A673 (cell line): ENCODE measurements around the gene MAPK4. TPM values are rescaled to one million over a fixed set of nuclear protein-coding genes. Genes with fewer than 3 reads are reported as not detected.

Experiments used
- BruUV-seq: library from RNA; stranded (reverse); fragments of 400-500 nt; replicated peaks from 2 replicates; lab custom pipeline; 2021; lab: Mats Ljungman, UMichigan
- CTCF ChIA-PET: fragments of 300-600 bp; sonication (Branson Sonifier 250); formaldehyde crosslinking; loops from one replicate; lab custom pipeline; 2022; ENCODE audit warnings: antibody characterized with exemption; lab: Charles Lee
- POLR2A ChIA-PET: fragments of 300-600 bp; sonication (Branson Sonifier 250); formaldehyde crosslinking; loops from one replicate; lab custom pipeline; 2022; ENCODE audit warnings: antibody characterized with exemption; ENCODE audit not compliant: low non-redundant PET; lab: Charles Lee
- DNase-seq: peaks from one replicate; pipeline ENCODE4 v3.0.0-alpha.2; 2015; ENCODE audit warnings: low spot score
- H3K27ac ChIP-seq: fragments of 200-600 bp; sonication (generic); 2 replicates; pipeline ENCODE4 v1.5.1; 2016; ENCODE audit warnings: mixed run types, low read depth, mild to moderate bottlenecking, mixed read lengths, antibody characterized with exemption, low read length; ENCODE audit not compliant: poor library complexity, severe bottlenecking
- H3K27me3 ChIP-seq: fragments of 200-600 bp; sonication (generic); replicated peaks from 2 replicates; pipeline ENCODE4 v1.6.1; 2017; ENCODE audit warnings: mixed run types, low read depth, mild to moderate bottlenecking, mixed read lengths, antibody characterized with exemption, low read length; ENCODE audit not compliant: insufficient read depth, poor library complexity
- H3K36me3 ChIP-seq: fragments of 200-600 bp; sonication (generic); 2 replicates; pipeline ENCODE4 v1.6.1; 2016; ENCODE audit warnings: mixed run types, mild to moderate bottlenecking, mixed read lengths, antibody characterized with exemption, low read length; ENCODE audit not compliant: insufficient read depth, poor library complexity, severe bottlenecking
- H3K4me1 ChIP-seq: fragments of 200-600 bp; sonication (generic); 2 replicates; pipeline ENCODE4 v1.6.1; 2017; ENCODE audit warnings: mixed run types, mild to moderate bottlenecking, mixed read lengths, antibody characterized with exemption, low read length; ENCODE audit not compliant: insufficient read depth, poor library complexity, severe bottlenecking
- H3K4me3 ChIP-seq: fragments of 200-600 bp; sonication (generic); 2 replicates; pipeline ENCODE4 v1.5.1; 2016; ENCODE audit warnings: low read depth, mixed run types, mild to moderate bottlenecking, mixed read lengths, low read length; ENCODE audit not compliant: poor library complexity, severe bottlenecking
- H3K9me3 ChIP-seq: fragments of 200-600 bp; sonication (generic); 2 replicates; pipeline ENCODE4 v1.6.1; 2016; ENCODE audit warnings: mixed run types, low read depth, mild to moderate bottlenecking, mixed read lengths, antibody characterized with exemption, low read length; ENCODE audit not compliant: poor library complexity, severe bottlenecking
- CTCF ChIP-seq: fragments of 300-800, 200-600 bp; sonication (generic); conservative IDR thresholded peaks from 2 replicates; pipeline ENCODE4 v1.5.1; 2017; ENCODE audit warnings: low read depth, mild to moderate bottlenecking, antibody characterized with exemption, low read length, moderate library complexity, mixed read lengths
- EZH2 ChIP-seq: fragments of 200-600 bp; sonication (generic); IDR thresholded peaks from 2 replicates; pipeline ENCODE4 v1.6.1; 2017; ENCODE audit warnings: borderline replicate concordance, low read depth, mild to moderate bottlenecking, mixed read lengths, antibody characterized with exemption, low read length; ENCODE audit not compliant: poor library complexity, severe bottlenecking
- intact Hi-C: fragments of 100-400 bp; cut with micrococcal nuclease; formaldehyde crosslinking; loops from one replicate; pipeline ENCODE4 v1.10.0; 2022; ENCODE audit not compliant: unreplicated experiment
- total RNA-seq: library from RNA; stranded (reverse); gene quantifications from 2 replicates; pipeline ENCODE4 v1.2.3, GENCODE V29; 2021

MAPK4 gene
- total RNA-seq, 1 experiment from 2014 or later: 0.62 TPM

GRCh38 chr18:50671376-50671775, 111.5 kb downstream of the MAPK4 start:
- Histone ChIP-seq H3K4me3 (no peak overlapping the region), H3K4me1 (no peaks in the 10 kb centered on the region), H3K9me3 (no peaks in the 10 kb centered on the region), H3K36me3 (no peaks in the 10 kb centered on the region), H3K27ac (no peak overlapping the region), H3K27me3 (no peaks in the 10 kb centered on the region)
- ChIA-PET POLR2A (no interaction called here), CTCF (no interaction called here)
- TF ChIP-seq EZH2: no peak
- TF ChIP-seq CTCF: no peak
- intact Hi-C loops: no loop called here
- BruUV-seq: no TSS peak
- DNase-seq: no peak

GRCh38 chr18:50674307-50674980, 114.6 kb downstream of the MAPK4 start:
- no peak overlapping the region for H3K27ac ChIP-seq
- no TSS peak for BruUV-seq
- intact Hi-C loops: no loop called here

GRCh38 chr18:50675043-50675442, 115.2 kb downstream of the MAPK4 start:
- CTCF ChIA-PET: interaction anchor here (0.6 kb wide), 1 partner anchor 12 kb away, joined by 4 read pairs; no protein-coding TSS in a partner anchor
- no peak for DNase-seq
- no TSS peak for BruUV-seq

More at GRCh38 chr18:50674307-50674980, 114.6 kb downstream of the MAPK4 start:
- TF ChIP-seq EZH2 (no peak), CTCF (no peak)
- ChIA-PET CTCF (interaction anchor here (0.6 kb wide), 1 partner anchor 11 kb away, joined by 4 read pairs; no protein-coding TSS in a partner anchor), POLR2A (no interaction called here)
- Histone ChIP-seq H3K4me1 (no peaks in the 10 kb centered on the region), H3K36me3 (no peaks in the 10 kb centered on the region), H3K27me3 (no peaks in the 10 kb centered on the region), H3K9me3 (no peaks in the 10 kb centered on the region), H3K4me3 (no peak overlapping the region)
- DNase-seq: no peak

More at GRCh38 chr18:50675043-50675442, 115.2 kb downstream of the MAPK4 start:
- TF ChIP-seq EZH2 (no peak), CTCF (no peak)
- intact Hi-C loops: no loop called here
- Histone ChIP-seq H3K27me3 (no peaks in the 10 kb centered on the region), H3K27ac (no peak overlapping the region), H3K4me3 (no peak overlapping the region), H3K9me3 (no peaks in the 10 kb centered on the region), H3K36me3 (no peaks in the 10 kb centered on the region), H3K4me1 (no peaks in the 10 kb centered on the region)
- POLR2A ChIA-PET: no interaction called here
